Esophagus squamous epithelium (tissue), 4 donors: ENCODE data around the gene TOM1.

ENCODE experiments used
- POLR2A ChIP-seq, 4 donors: fragments of 450-650 bp; IDR thresholded peaks; one replicate each; pipeline ENCODE4 v1.6.1; 2017; ENCODE audit warnings: antibody characterized with exemption in 4 of 4, mild to moderate bottlenecking in 4 of 4, moderate library complexity in 3 of 4
- TF ChIP-seq, protein P1 (sequence below), 6 experiments: fragments of 450-650 bp in 4 of 6; fragments of 200-600 bp in 2 of 6; sonication (generic) in 2 of 6; IDR thresholded peaks; one replicate each; pipeline ENCODE4 v1.5.1; 2016 to 2019; ENCODE audit warnings: antibody characterized with exemption in 6 of 6, mild to moderate bottlenecking in 4 of 6, moderate library complexity in 4 of 6

DNA sequence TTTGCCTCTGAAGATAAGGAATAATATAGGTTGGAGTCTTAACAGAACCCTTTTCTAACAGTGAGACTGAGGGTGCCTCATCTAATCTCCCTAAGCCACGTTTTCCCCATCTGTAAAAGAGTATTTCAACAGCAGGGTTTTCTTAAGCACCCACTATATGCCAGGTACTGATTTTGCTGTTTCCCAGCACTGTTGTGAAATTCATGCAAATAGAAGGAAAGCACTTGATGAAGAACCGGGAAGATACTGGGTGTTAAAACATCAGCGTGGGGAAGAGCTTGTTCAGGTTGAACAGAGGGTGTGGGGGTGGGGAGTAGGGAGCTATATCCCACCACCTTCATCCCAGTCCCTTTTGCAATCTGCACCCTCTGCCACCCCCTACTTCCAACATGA lies 84.0 kb downstream of the TOM1 start:
- TF ChIP-seq, protein P1, sequence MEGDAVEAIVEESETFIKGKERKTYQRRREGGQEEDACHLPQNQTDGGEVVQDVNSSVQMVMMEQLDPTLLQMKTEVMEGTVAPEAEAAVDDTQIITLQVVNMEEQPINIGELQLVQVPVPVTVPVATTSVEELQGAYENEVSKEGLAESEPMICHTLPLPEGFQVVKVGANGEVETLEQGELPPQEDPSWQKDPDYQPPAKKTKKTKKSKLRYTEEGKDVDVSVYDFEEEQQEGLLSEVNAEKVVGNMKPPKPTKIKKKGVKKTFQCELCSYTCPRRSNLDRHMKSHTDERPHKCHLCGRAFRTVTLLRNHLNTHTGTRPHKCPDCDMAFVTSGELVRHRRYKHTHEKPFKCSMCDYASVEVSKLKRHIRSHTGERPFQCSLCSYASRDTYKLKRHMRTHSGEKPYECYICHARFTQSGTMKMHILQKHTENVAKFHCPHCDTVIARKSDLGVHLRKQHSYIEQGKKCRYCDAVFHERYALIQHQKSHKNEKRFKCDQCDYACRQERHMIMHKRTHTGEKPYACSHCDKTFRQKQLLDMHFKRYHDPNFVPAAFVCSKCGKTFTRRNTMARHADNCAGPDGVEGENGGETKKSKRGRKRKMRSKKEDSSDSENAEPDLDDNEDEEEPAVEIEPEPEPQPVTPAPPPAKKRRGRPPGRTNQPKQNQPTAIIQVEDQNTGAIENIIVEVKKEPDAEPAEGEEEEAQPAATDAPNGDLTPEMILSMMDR (IDR thresholded peaks at IDR 0.05): no peak
- TF ChIP-seq POLR2A (IDR thresholded peaks at IDR 0.05): no peak
